Liver (tissue), 9 donors: ENCODE data around the gene PGS1. TPM values are rescaled to one million over a fixed set of nuclear protein-coding genes. Genes with fewer than 3 reads are reported as not detected.
A peak's percentile ranks its signal among the peaks of the same experiment; 100 is the strongest.

Source experiments
- DNase-seq: peaks from one replicate; pipeline ENCODE4 v3.0.0-alpha.2; 2017; ENCODE audit warnings: low spot score
- H3K27ac ChIP-seq, 2 donors: one replicate each; pipeline ENCODE4 v1.7.0; 2013; ENCODE audit warnings: inconsistent platforms in 2 of 2, low read length in 2 of 2, control low read depth in 1 of 2, low read depth in 1 of 2, mild to moderate bottlenecking in 1 of 2
- H3K27me3 ChIP-seq, 4 donors: one replicate each; pipeline versions ENCODE4 v1.6.1 to v1.7.0; 2013; ENCODE audit warnings: low read length in 3 of 4, inconsistent platforms in 1 of 4, mild to moderate bottlenecking in 1 of 4, moderate library complexity in 1 of 4; ENCODE audit not compliant: control insufficient read depth in 4 of 4, insufficient read depth in 4 of 4
- H3K36me3 ChIP-seq, 4 donors: one replicate each; pipeline versions ENCODE4 v1.6.1 to v1.7.0; 2013; ENCODE audit warnings: low read length in 3 of 4, mild to moderate bottlenecking in 3 of 4, low read depth in 1 of 4, moderate library complexity in 1 of 4; ENCODE audit not compliant: control insufficient read depth in 4 of 4, insufficient read depth in 3 of 4
- H3K4me1 ChIP-seq, 4 donors: one replicate each; pipeline versions ENCODE4 v1.6.1 to v1.7.0; 2013; ENCODE audit warnings: low read length in 3 of 4, mild to moderate bottlenecking in 3 of 4, moderate library complexity in 1 of 4; ENCODE audit not compliant: control insufficient read depth in 4 of 4, insufficient read depth in 4 of 4
- H3K4me3 ChIP-seq, 3 donors: one replicate each; pipeline versions ENCODE4 v1.6.1 to v1.7.0; 2013; ENCODE audit warnings: low read length in 3 of 3, control low read depth in 1 of 3, low read depth in 1 of 3, mild to moderate bottlenecking in 1 of 3
- H3K9ac ChIP-seq, 2 donors: one replicate each; pipeline ENCODE4 v1.7.0; 2013; ENCODE audit warnings: low read length in 2 of 2, mild to moderate bottlenecking in 2 of 2, moderate library complexity in 2 of 2, control low read depth in 1 of 2, low read depth in 1 of 2
- H3K9me3 ChIP-seq, 4 donors: one replicate each; pipeline versions ENCODE4 v1.6.1 to v1.7.0; 2013; ENCODE audit warnings: low read length in 3 of 4; ENCODE audit not compliant: control insufficient read depth in 4 of 4
- EGR1 ChIP-seq, 2 donors: IDR thresholded peaks; 2 replicates each; pipeline ENCODE4 v1.6.1; 2016 to 2018; ENCODE audit warnings: antibody characterized with exemption in 2 of 2, low read depth in 2 of 2
- FOXA1 ChIP-seq: IDR thresholded peaks from 2 replicates; pipeline ENCODE4 v1.6.1; 2016; ENCODE audit warnings: antibody characterized with exemption
- FOXA2 ChIP-seq: IDR thresholded peaks from 2 replicates; pipeline ENCODE4 v1.6.1; 2016; ENCODE audit warnings: antibody characterized with exemption
- GABPA ChIP-seq, 2 donors: IDR thresholded peaks in 1 of 2; conservative IDR thresholded peaks in 1 of 2; 2 replicates each; pipeline ENCODE4 v1.6.1; 2016; ENCODE audit warnings: antibody characterized with exemption in 2 of 2, mild to moderate bottlenecking in 1 of 2, moderate library complexity in 1 of 2
- HNF4A ChIP-seq, 2 donors: conservative IDR thresholded peaks; 2 replicates each; pipeline ENCODE4 v1.6.1; 2016; ENCODE audit warnings: antibody characterized with exemption in 2 of 2, mild to moderate bottlenecking in 2 of 2
- RAD21 ChIP-seq, 2 donors: IDR thresholded peaks; 2 replicates each; pipeline ENCODE4 v1.6.1; 2016; ENCODE audit warnings: antibody characterized with exemption in 2 of 2, mild to moderate bottlenecking in 2 of 2
- SP1 ChIP-seq: IDR thresholded peaks from 2 replicates; pipeline ENCODE4 v1.6.1; 2018; ENCODE audit warnings: antibody characterized with exemption, mild to moderate bottlenecking
- TAF1 ChIP-seq: conservative IDR thresholded peaks from 2 replicates; pipeline ENCODE4 v1.6.1; 2016; ENCODE audit warnings: antibody characterized with exemption, mild to moderate bottlenecking
- YY1 ChIP-seq: IDR thresholded peaks from 2 replicates; pipeline ENCODE4 v1.6.1; 2016; ENCODE audit warnings: antibody characterized with exemption, mild to moderate bottlenecking
- WGBS: extraction: QIAGEN DNeasy Blood & Tissue Kit; methylation state at CpG from one replicate; pipeline ENCODE4 v1.1.7; 2013; 5-methylcytosine and 5-hydroxymethylcytosine counted together
- polyA plus RNA-seq, 2 donors: library from polyadenylated mRNA; stranded (reverse) in 1 of 2; unstranded in 1 of 2; fragments of 200-250 nt in 1 of 2; fragments of >200 nt in 1 of 2; fragmentation: Nextera tagmentation in 1 of 2; extraction: Ambion mirVana in 1 of 2; gene quantifications; one replicate each; pipeline versions ENCODE4 v1.2.1 to v1.2.3, GENCODE V29; 2013 to 2015
- total RNA-seq, 2 donors: library from RNA; depleted of rRNA; stranded (reverse); fragments of >200 nt; gene quantifications; one replicate each; pipeline ENCODE4 v1.2.3, GENCODE V29; 2014
- TF ChIP-seq, protein P1 (sequence below): IDR thresholded peaks from 2 replicates; pipeline ENCODE4 v1.6.1; 2016; ENCODE audit warnings: antibody characterized with exemption, mild to moderate bottlenecking
- TF ChIP-seq, protein P2 (sequence below): IDR thresholded peaks from 2 replicates; pipeline ENCODE4 v1.6.1; 2016; ENCODE audit warnings: antibody characterized with exemption
- TF ChIP-seq, protein P3 (sequence below): IDR thresholded peaks from 2 replicates; pipeline ENCODE4 v1.6.1; 2016; ENCODE audit warnings: antibody characterized with exemption
- TF ChIP-seq, protein P4 (sequence below): fragments of 150-350 bp; IDR thresholded peaks from 2 replicates; pipeline ENCODE4 v1.5.1; 2017; ENCODE audit warnings: improper control_type of control experiment, low read depth, low read length; ENCODE audit not compliant: missing input control
- donor health status: healthy.
- donor health status: healthy.
- donor health status: healthy.
- donor health status: healthy.
- donor health status: healthy.

The PGS1 gene
- total and polyA plus RNA-seq, 4 donors = 8.1 to 24.1 (median 12.2) TPM

DNA sequence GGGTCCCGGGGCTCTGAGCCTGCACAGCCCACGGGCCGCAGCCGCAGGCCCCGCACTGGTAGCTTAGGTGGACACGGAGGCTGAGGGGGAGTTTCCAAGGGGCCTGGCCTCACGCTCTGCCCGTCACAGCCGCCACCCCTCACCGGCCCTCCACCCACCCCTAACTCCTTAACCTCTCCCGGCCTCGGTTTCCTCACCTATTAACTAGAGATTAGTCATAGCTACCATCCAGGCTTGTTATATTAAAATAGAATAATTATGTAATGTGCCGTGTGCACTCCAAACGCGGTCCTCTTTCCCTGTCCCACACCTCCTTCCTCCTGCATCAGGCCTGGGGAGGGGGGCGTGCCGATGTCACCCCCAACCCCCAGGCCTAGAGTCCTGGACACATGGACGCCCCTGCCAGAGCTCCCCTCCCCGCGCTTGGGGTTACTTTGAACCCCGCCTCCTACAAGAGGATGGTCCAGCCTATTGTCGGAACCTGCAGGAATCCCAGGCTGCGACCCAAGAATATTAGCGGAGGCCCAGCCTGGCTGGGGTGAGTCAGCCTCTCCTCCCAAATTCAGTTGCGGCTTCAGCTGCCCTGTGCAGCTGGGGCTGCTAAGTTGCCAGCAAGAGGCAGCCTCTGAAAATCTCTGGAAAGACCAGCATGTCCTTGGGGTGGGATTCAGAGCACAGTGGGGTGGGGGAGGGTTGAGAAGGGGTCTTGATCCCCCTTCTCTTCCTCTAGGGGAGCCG, 35.8 kb upstream of the PGS1 start:
- Histone ChIP-seq H3K9ac (peak overlapping the region in 1 of 2 donors; percentile 25), H3K4me1 (peaks cover 2 to 23% (median 15%) of the 10 kb centered on the region in 4 donors), H3K36me3 (no peaks in the 10 kb centered on the region), H3K27ac (peak overlapping the region; percentile 61 to 81), H3K4me3 (peak overlapping the region in 1 of 3 donors; percentile 58), H3K27me3 (no peaks in the 10 kb centered on the region), H3K9me3 (no peaks in the 10 kb centered on the region)
- WGBS = 69% methylated on average over 26 of the region's 26 CpGs
- TF ChIP-seq, protein P1, sequence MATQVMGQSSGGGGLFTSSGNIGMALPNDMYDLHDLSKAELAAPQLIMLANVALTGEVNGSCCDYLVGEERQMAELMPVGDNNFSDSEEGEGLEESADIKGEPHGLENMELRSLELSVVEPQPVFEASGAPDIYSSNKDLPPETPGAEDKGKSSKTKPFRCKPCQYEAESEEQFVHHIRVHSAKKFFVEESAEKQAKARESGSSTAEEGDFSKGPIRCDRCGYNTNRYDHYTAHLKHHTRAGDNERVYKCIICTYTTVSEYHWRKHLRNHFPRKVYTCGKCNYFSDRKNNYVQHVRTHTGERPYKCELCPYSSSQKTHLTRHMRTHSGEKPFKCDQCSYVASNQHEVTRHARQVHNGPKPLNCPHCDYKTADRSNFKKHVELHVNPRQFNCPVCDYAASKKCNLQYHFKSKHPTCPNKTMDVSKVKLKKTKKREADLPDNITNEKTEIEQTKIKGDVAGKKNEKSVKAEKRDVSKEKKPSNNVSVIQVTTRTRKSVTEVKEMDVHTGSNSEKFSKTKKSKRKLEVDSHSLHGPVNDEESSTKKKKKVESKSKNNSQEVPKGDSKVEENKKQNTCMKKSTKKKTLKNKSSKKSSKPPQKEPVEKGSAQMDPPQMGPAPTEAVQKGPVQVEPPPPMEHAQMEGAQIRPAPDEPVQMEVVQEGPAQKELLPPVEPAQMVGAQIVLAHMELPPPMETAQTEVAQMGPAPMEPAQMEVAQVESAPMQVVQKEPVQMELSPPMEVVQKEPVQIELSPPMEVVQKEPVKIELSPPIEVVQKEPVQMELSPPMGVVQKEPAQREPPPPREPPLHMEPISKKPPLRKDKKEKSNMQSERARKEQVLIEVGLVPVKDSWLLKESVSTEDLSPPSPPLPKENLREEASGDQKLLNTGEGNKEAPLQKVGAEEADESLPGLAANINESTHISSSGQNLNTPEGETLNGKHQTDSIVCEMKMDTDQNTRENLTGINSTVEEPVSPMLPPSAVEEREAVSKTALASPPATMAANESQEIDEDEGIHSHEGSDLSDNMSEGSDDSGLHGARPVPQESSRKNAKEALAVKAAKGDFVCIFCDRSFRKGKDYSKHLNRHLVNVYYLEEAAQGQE = no peak
- DNase-seq = no peak

DNA sequence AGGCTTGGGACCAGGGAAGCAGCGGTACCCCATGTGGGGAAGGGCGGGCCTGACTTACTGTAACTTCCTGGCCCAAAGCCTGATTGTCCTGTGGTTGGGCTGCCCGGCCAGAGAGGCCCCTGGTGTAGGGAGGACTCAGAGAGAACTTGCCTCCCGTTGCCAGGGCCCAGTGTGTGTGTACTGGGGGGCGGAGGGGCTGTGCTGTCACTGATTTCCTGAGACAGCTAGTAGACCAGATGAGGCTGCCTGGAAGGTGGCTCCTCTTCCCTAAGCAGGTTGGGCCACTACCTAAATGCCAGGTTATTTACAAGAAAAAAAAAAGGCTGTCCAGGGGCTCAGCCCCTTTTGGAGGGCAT, 35.3 kb upstream of the PGS1 start:
- peaks cover 2 to 23% (median 15%) of the 10 kb centered on the region in 4 donors for H3K4me1 ChIP-seq
- 50% methylated on average over 5 of the region's 5 CpGs for WGBS
- H3K4me3 ChIP-seq = no peak overlapping the region

DNA sequence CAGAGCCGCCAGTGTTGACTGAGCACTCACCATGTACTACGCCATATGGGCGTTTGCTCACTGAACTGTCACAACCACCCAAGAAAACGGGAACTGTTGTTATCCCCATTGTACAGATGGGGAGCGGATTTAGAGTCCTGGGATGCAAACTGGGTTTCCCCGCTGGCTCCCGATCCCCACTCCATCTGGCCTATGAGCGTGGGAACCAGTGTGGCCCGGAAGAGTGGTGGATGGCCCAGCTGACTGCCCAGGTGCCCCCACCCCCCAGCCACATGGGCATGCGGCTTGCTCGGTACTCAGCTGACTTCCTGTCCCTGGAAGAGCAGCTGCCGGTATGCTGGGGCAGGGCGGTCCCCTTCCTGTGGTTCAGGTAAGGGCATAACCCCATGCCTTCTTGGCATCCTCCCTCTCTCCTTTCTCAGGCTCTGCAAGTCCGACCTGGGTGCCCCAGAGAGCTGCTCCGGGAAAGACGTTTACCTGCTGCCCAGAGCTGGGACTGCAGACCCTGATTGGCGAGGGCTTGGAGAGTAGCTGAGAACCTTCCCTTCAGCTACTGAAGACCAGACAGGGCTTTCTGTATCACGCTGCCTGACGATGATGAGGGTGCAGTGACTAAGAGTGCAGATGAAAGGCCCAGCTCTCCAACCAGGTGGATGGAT, 34.8 kb upstream of the PGS1 start:
- H3K9ac ChIP-seq = no peak overlapping the region
- H3K27ac ChIP-seq = peak overlapping the region; percentile 10 to 81
- no peak overlapping the region for H3K4me3 ChIP-seq
- H3K27me3 ChIP-seq = no peaks in the 10 kb centered on the region
- H3K9me3 ChIP-seq = no peaks in the 10 kb centered on the region
- 80% methylated on average over 19 of the region's 19 CpGs for WGBS
- no peak for DNase-seq
- peaks cover 2 to 23% (median 15%) of the 10 kb centered on the region in 4 donors for H3K4me1 ChIP-seq
- H3K36me3 ChIP-seq = no peaks in the 10 kb centered on the region
- TF ChIP-seq TAF1 (no peak), YY1 (no peak), RAD21 (IDR thresholded peaks at IDR 0.05) (no peak), EGR1 (IDR thresholded peaks at IDR 0.05; ENCODE audit: low read depth in 2 of 2) (no peak), HNF4A (conservative IDR thresholded peaks at IDR 0.05) (no peak), FOXA1 (no peak), SP1 (no peak), FOXA2 (no peak)
- TF ChIP-seq, protein P2, sequence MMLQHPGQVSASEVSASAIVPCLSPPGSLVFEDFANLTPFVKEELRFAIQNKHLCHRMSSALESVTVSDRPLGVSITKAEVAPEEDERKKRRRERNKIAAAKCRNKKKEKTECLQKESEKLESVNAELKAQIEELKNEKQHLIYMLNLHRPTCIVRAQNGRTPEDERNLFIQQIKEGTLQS = no peak
- TF ChIP-seq, protein P3, sequence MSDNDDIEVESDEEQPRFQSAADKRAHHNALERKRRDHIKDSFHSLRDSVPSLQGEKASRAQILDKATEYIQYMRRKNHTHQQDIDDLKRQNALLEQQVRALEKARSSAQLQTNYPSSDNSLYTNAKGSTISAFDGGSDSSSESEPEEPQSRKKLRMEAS = no peak
- TF ChIP-seq, protein P1 = no peak

More for the DNA sequence above, 35.3 kb upstream of the PGS1 start:
- TF ChIP-seq GABPA (IDR thresholded peaks at IDR 0.05 in 1 of 2, conservative IDR thresholded peaks at IDR 0.05 in 1 of 2) = no peak
- TF ChIP-seq HNF4A (conservative IDR thresholded peaks at IDR 0.05) = no peak
- TF ChIP-seq YY1 = no peak
- no peak for TF ChIP-seq RAD21 (IDR thresholded peaks at IDR 0.05)
- TF ChIP-seq, protein P4, sequence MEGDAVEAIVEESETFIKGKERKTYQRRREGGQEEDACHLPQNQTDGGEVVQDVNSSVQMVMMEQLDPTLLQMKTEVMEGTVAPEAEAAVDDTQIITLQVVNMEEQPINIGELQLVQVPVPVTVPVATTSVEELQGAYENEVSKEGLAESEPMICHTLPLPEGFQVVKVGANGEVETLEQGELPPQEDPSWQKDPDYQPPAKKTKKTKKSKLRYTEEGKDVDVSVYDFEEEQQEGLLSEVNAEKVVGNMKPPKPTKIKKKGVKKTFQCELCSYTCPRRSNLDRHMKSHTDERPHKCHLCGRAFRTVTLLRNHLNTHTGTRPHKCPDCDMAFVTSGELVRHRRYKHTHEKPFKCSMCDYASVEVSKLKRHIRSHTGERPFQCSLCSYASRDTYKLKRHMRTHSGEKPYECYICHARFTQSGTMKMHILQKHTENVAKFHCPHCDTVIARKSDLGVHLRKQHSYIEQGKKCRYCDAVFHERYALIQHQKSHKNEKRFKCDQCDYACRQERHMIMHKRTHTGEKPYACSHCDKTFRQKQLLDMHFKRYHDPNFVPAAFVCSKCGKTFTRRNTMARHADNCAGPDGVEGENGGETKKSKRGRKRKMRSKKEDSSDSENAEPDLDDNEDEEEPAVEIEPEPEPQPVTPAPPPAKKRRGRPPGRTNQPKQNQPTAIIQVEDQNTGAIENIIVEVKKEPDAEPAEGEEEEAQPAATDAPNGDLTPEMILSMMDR = no peak
- Histone ChIP-seq H3K9ac (no peak overlapping the region), H3K27ac (peak overlapping the region; percentile 10 to 81), H3K27me3 (no peaks in the 10 kb centered on the region), H3K9me3 (no peaks in the 10 kb centered on the region), H3K36me3 (no peaks in the 10 kb centered on the region)
- DNase-seq = no peak
